DOHH2 (cell line): ENCODE data around the gene NBEA.

Experiments
- CTCF ChIP-seq: fragments of 200-600 bp; sonication (generic); IDR thresholded peaks from one replicate; pipeline ENCODE4 v1.5.1; 2014; ENCODE audit warnings: antibody characterized with exemption, mild to moderate bottlenecking, low read depth, low read length; ENCODE audit not compliant: poor library complexity, severe bottlenecking
- EZH2phosphoT487 ChIP-seq: fragments of 200-600 bp; sonication (generic); IDR thresholded peaks from 2 replicates; pipeline ENCODE4 v1.6.1; 2017; ENCODE audit warnings: borderline replicate concordance, mild to moderate bottlenecking, antibody characterized with exemption, low read length, moderate library complexity, mixed read lengths

GRCh38 chr13:35481777-35482176 is 539.7 kb downstream of the NBEA start:
- TF ChIP-seq CTCF = no peak
- no peak for TF ChIP-seq EZH2phosphoT487
